Natural killer cell treated with Interleukin-12 subunit alpha and Interleukin-12 subunit beta and Interleukin-15 and Interleukin-18, amount 100 ng/mL, for 72 hours (primary cell): Measurements from ENCODE around the gene OLFML1. TPM values are rescaled to one million over a fixed set of nuclear protein-coding genes. Genes with fewer than 3 reads are reported as not detected.

ENCODE experiments used
- ATAC-seq, 2 donors: fragments of 150-1000 bp; cut with Tn5 transposase in 1 of 2; sonication (Bioruptor Pico), chemical (Tn5 transposase) in 1 of 2; 2 replicates each; pipeline ENCODE4 v1.10.0; 2021
- DNase-seq: peaks from one replicate; pipeline ENCODE4 v3.0.0; 2022; ENCODE audit warnings: low spot score
- H3K27ac Mint-ChIP-seq, 2 donors: 1 replicate in 1 of 2; 2 replicates in 1 of 2; pipeline ENCODE4 v1.8.0; 2022; ENCODE audit warnings: mixed read lengths in 2 of 2, mild to moderate bottlenecking in 1 of 2, moderate library complexity in 1 of 2
- H3K27me3 Mint-ChIP-seq, 2 donors: 1 replicate in 1 of 2; 2 replicates in 1 of 2; pipeline ENCODE4 v1.8.0; 2022; ENCODE audit warnings: mixed read lengths in 2 of 2
- H3K36me3 Mint-ChIP-seq: one replicate; pipeline ENCODE4 v1.8.0; 2022; ENCODE audit warnings: mixed read lengths
- H3K4me1 Mint-ChIP-seq, 2 donors: 1 replicate in 1 of 2; 2 replicates in 1 of 2; pipeline ENCODE4 v1.8.0; 2022; ENCODE audit warnings: low read depth in 2 of 2, mixed read lengths in 2 of 2, mild to moderate bottlenecking in 1 of 2
- H3K4me3 Mint-ChIP-seq: one replicate; pipeline ENCODE4 v1.8.0; 2022; ENCODE audit warnings: mixed read lengths
- H3K9me3 Mint-ChIP-seq: 2 replicates; pipeline ENCODE4 v1.8.0; 2022; ENCODE audit warnings: mixed read lengths
- total RNA-seq, 2 donors: library from RNA; stranded (reverse); gene quantifications; one replicate each; pipeline ENCODE4 v1.2.3, GENCODE V29; 2022

OLFML1 gene
- total RNA-seq, 2 donors from 2014 or later: not detected

GRCh38 chr11:7451952-7452494 is 33.3 kb upstream of the OLFML1 start:
- H3K9me3 Mint-ChIP-seq: no peaks in the 10 kb centered on the region
- no peaks in the 10 kb centered on the region for H3K27me3 Mint-ChIP-seq
- no peak overlapping the region for H3K27ac Mint-ChIP-seq
- DNase-seq (no peak), ATAC-seq (no peak)
- no peak overlapping the region for H3K4me3 Mint-ChIP-seq
- no peaks in the 10 kb centered on the region for H3K4me1 Mint-ChIP-seq
- H3K36me3 Mint-ChIP-seq: no peaks in the 10 kb centered on the region

DNA sequence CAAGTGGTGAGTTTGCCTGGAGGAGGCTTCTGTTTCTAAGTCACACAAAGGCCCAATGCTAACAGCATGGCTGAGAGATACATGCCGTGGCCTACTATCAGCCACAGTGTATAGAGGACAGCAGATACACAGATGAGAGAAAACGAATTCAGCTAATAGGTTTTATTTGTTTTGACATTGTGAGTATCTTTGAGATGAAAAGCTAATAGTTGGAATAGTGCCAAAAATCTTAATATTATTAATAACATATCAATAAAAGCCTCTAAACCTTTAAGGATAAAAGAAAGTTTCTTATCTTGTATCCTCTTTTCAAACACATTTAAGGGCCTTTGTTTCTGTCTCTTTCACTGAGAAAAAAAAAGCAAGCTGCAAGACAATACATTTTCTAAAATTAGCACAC is 30.5 kb upstream of the OLFML1 start:
- ATAC-seq: no peak

DNA sequence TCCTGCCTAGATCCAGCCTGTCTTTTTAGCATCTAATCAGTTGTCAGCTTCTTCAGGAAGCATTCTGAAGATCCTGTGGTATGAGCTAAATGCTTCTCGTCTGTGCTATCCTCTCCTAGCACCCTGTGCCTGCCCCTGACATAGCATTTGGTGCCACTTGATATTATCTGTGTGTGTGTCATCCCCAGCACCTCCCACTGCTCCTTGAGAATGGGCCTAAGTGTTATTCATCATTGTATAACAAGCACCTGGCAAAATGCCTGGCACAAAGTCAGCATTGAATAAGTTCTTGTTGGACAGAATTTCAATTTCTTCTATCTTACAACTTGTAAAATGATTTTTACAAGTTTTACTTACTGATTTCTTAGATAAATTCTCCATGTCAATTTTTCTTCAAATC is 28.1 kb upstream of the OLFML1 start:
- H3K9me3 Mint-ChIP-seq: no peaks in the 10 kb centered on the region
- ATAC-seq: no peak
- peaks cover 0 to 7% of the 10 kb centered on the region in 2 donors for H3K27me3 Mint-ChIP-seq
- no peaks in the 10 kb centered on the region for H3K4me1 Mint-ChIP-seq
- no peak overlapping the region for H3K27ac Mint-ChIP-seq
- H3K4me3 Mint-ChIP-seq: no peak overlapping the region
- DNase-seq: no peak
- H3K36me3 Mint-ChIP-seq: no peaks in the 10 kb centered on the region

More for the DNA sequence above, 30.5 kb upstream of the OLFML1 start:
- H3K27ac Mint-ChIP-seq: no peak overlapping the region
- H3K27me3 Mint-ChIP-seq: peaks cover 0 to 7% of the 10 kb centered on the region in 2 donors
- no peaks in the 10 kb centered on the region for H3K4me1 Mint-ChIP-seq
- no peak overlapping the region for H3K4me3 Mint-ChIP-seq
- no peaks in the 10 kb centered on the region for H3K9me3 Mint-ChIP-seq
- no peaks in the 10 kb centered on the region for H3K36me3 Mint-ChIP-seq
- DNase-seq: no peak

DNA sequence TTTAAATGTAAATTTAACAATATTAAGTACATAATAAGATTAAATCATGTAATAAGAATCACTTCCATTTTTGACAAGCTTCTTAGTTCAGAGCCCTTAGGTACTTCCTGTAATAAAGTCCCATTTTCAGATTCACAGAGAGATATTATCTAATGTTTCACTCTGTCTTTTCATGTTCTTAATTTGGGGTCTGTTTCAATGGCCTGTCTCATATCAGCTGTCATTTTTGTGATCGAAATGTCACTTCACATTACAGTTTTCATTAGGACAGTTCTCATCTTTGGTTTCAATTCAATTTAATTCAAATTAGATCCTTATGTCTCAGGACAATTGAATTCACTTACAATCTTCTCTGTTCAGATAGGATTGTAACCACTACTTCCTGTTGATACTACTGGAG is 22.6 kb upstream of the OLFML1 start:
- ATAC-seq (no peak), DNase-seq (no peak)
- H3K4me3 Mint-ChIP-seq: no peak overlapping the region
- no peaks in the 10 kb centered on the region for H3K9me3 Mint-ChIP-seq
- peaks cover 0 to 7% of the 10 kb centered on the region in 2 donors for H3K27me3 Mint-ChIP-seq
- H3K27ac Mint-ChIP-seq: no peak overlapping the region
- H3K4me1 Mint-ChIP-seq: peaks cover under 1 to 3% of the 10 kb centered on the region in 2 donors
- no peaks in the 10 kb centered on the region for H3K36me3 Mint-ChIP-seq

DNA sequence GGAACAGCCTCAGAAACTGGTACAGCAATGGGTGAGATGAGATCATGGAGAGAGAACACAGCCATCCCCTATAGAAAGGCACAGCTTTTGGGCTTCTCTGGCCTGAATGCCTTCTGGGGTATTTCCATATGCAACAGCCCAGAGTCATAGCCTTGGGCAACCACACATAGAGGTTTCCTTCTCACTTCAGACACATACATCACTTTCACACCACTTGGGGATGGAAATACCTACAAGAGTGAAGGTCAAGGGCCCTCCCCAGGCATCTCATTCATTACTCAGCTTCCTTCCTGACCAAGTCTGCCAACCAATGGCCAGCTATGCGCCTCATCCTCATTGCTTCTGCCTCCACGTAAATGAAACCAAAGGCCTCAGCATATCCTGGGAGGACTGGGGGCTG is 17.7 kb upstream of the OLFML1 start:
- peak; percentile 92 to 96 for ATAC-seq
- Mint-ChIP-seq H3K27me3 (peaks cover 3 to 6% of the 10 kb centered on the region in 2 donors), H3K4me1 (peaks cover 6 to 10% of the 10 kb centered on the region in 2 donors), H3K36me3 (no peaks in the 10 kb centered on the region), H3K4me3 (no peak overlapping the region), H3K27ac (peak overlapping the region in 1 of 2 donors; percentile 57), H3K9me3 (no peaks in the 10 kb centered on the region)
- DNase-seq: peak; percentile 69

DNA sequence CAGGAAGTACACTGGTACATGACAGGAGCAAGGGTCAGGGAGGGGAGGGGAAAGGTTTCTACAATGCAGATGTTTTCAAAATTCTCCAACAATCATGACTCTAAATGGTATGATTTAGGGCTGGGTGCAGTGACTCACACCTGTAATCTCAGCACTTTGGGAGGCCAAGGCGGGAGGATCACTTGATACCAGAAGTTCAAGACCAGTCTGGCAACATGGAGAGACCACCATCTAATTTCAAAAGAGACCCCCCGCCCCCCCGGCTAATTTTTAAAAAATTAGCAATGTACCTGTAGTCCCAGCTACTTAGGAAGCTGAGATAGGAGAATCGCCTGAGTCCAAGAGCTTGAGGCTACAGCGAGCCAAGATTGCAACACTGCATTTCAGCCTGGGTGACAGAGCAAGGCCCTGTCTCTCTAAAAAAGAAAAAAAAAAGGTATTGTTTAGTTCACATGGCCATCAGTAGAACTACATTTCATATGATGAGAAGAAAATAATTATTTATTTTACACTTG is 15.9 kb upstream of the OLFML1 start:
- DNase-seq: no peak
- Mint-ChIP-seq H3K27me3 (peaks cover 3 to 6% of the 10 kb centered on the region in 2 donors), H3K9me3 (no peaks in the 10 kb centered on the region), H3K4me3 (no peak overlapping the region), H3K36me3 (no peaks in the 10 kb centered on the region), H3K27ac (no peak overlapping the region), H3K4me1 (peaks cover 6 to 15% of the 10 kb centered on the region in 2 donors)
- no peak for ATAC-seq

GRCh38 chr11:7471071-7471470 is 14.2 kb upstream of the OLFML1 start:
- no peak overlapping the region for H3K27ac Mint-ChIP-seq
- no peaks in the 10 kb centered on the region for H3K9me3 Mint-ChIP-seq

GRCh38 chr11:7473717-7474116 is 11.6 kb upstream of the OLFML1 start:
- Mint-ChIP-seq H3K4me1 (peaks cover 0 to 4% of the 10 kb centered on the region in 2 donors), H3K9me3 (no peaks in the 10 kb centered on the region), H3K27ac (no peak overlapping the region), H3K36me3 (no peaks in the 10 kb centered on the region), H3K27me3 (peaks cover 12 to 17% of the 10 kb centered on the region in 2 donors), H3K4me3 (no peak overlapping the region)
- DNase-seq (no peak), ATAC-seq (peak; percentile 39 to 76)

More at GRCh38 chr11:7471071-7471470, 14.2 kb upstream of the OLFML1 start:
- ATAC-seq: no peak
- H3K36me3 Mint-ChIP-seq: no peaks in the 10 kb centered on the region
- no peak overlapping the region for H3K4me3 Mint-ChIP-seq
- DNase-seq: no peak
- H3K27me3 Mint-ChIP-seq: peaks cover 3 to 6% of the 10 kb centered on the region in 2 donors
- peaks cover 6 to 15% of the 10 kb centered on the region in 2 donors for H3K4me1 Mint-ChIP-seq

DNA sequence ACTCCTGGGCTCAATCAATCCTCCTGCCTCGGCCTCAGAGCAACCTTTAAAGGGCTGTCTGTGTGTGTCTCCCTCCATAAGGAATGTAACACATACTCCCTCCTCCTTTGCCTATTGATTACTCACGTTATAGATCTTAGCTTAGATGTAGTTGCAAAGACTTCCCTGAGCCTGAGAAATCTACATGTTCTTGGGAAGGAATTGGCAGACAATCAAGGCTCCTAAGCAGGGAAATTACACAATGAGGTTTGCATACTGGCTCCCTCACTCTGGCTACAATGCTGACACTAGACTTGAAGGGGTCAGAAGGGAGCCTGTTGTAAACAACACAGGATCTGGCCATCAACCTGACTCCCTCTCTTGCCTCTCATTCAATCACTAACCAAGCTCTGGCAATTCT is 5.2 kb upstream of the OLFML1 start:
- Mint-ChIP-seq H3K36me3 (no peaks in the 10 kb centered on the region), H3K27ac (no peak overlapping the region), H3K4me1 (no peaks in the 10 kb centered on the region), H3K4me3 (no peak overlapping the region), H3K9me3 (no peaks in the 10 kb centered on the region), H3K27me3 (peaks cover 8 to 11% of the 10 kb centered on the region in 2 donors)
- ATAC-seq (no peak), DNase-seq (no peak)

DNA sequence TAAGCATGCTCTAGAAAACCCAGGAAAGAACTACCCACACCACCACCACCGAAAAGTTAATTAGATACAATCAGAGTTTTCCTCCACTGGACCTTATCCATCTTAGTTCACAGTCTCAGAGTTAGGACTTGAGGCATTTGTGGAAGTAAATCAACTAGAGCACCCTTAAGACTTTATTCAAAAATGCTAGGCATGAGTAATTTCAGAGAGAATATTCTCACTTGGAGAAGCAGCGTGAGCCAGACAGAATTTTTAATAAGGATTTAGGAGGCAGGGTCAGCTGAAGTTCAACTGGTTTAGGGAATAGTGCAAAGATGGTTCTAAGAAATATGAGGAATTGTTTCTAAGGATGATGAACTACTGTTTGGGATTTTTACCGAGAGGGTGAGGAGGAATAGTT is 1.2 kb upstream of the OLFML1 start:
- no peaks in the 10 kb centered on the region for H3K27me3 Mint-ChIP-seq
- no peak for DNase-seq
- no peak overlapping the region for H3K4me3 Mint-ChIP-seq
- ATAC-seq: no peak
- no peak overlapping the region for H3K27ac Mint-ChIP-seq
- no peaks in the 10 kb centered on the region for H3K36me3 Mint-ChIP-seq
- H3K9me3 Mint-ChIP-seq: no peaks in the 10 kb centered on the region
- no peaks in the 10 kb centered on the region for H3K4me1 Mint-ChIP-seq

DNA sequence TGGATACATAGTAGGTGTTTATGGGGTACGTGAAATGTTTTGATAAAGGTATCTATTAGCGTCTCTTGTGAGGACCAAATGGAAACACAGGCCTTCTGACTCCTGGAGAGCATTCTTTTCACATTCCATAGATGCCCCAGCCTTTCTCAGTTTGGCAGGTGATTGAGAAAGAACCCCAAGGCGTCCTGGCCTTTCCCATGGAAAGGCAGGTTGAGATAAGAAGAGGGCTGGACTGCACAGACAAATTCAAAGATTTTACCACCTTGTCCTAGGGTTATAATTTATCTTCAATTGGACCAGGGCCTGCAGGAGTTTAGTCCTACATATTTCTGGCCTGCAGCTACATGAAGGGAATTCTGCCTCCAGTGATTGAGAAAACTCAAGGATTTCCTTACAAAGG is 661 bp upstream of the OLFML1 start:
- no peaks in the 10 kb centered on the region for H3K27me3 Mint-ChIP-seq
- ATAC-seq (no peak), DNase-seq (no peak)
- no peaks in the 10 kb centered on the region for H3K9me3 Mint-ChIP-seq
- H3K4me3 Mint-ChIP-seq: no peak overlapping the region
- H3K4me1 Mint-ChIP-seq: no peaks in the 10 kb centered on the region
- no peaks in the 10 kb centered on the region for H3K36me3 Mint-ChIP-seq
- H3K27ac Mint-ChIP-seq: no peak overlapping the region

DNA sequence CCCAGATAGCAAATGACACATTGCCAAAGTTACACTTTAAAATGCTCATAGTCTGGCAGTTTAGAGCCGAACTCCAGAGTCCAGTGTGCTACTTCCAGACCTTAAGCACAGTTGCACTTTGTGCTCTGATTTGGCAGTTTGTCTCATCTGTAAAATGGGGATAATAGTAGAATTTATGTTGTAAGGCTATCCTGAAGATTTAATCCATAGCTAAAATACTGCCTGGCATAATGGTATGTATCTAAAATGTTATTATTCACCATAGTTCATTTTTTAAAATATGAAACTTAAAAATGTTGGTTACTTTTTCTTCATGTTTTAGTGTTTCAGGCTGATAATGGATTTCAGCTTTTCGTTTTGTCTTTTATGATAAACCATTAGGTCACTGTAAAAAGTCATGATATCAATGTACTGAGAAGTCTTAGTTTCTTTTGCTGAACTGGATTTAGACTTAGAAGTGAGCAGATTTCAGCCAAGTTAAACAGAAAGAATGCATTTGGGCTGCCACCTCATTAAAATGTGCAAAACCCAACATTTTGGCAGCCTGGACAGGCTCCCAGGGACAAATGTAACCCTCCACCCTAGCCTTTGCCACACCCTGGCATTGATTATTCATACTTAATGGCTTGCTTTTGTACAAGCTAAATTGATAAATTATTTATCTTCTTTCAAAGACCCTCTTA is 933 bp downstream of the OLFML1 start:
- no peaks in the 10 kb centered on the region for H3K9me3 Mint-ChIP-seq
- DNase-seq (no peak), ATAC-seq (no peak)
- H3K4me3 Mint-ChIP-seq: no peak overlapping the region
- no peak overlapping the region for H3K27ac Mint-ChIP-seq
- no peaks in the 10 kb centered on the region for H3K4me1 Mint-ChIP-seq
- H3K36me3 Mint-ChIP-seq: no peaks in the 10 kb centered on the region
- H3K27me3 Mint-ChIP-seq: no peaks in the 10 kb centered on the region

- ATAC-seq: no peak
- no peaks in the 10 kb centered on the region for H3K36me3 Mint-ChIP-seq
- H3K27ac Mint-ChIP-seq: no peak overlapping the region
- H3K9me3 Mint-ChIP-seq: no peaks in the 10 kb centered on the region
- H3K4me3 Mint-ChIP-seq: no peak overlapping the region
- H3K4me1 Mint-ChIP-seq: no peaks in the 10 kb centered on the region
- no peak for DNase-seq
- no peaks in the 10 kb centered on the region for H3K27me3 Mint-ChIP-seq
Observed at GRCh38 chr11:7486781-7487140, 1.5 kb downstream of the OLFML1 start.

- H3K4me1 Mint-ChIP-seq: no peaks in the 10 kb centered on the region
- no peak for DNase-seq
- no peak overlapping the region for H3K27ac Mint-ChIP-seq
- no peaks in the 10 kb centered on the region for H3K27me3 Mint-ChIP-seq
- H3K4me3 Mint-ChIP-seq: no peak overlapping the region
- ATAC-seq: no peak
- no peaks in the 10 kb centered on the region for H3K36me3 Mint-ChIP-seq
- H3K9me3 Mint-ChIP-seq: no peaks in the 10 kb centered on the region
Observed at GRCh38 chr11:7487360-7487759, 2.1 kb downstream of the OLFML1 start.
